SIG-M5 treated with dmso at 0.1 percent for 504 hours (cell line): ENCODE results near the gene DAZAP1.
"Not testable (repeated sequence)": the region's sequence is repeated elsewhere in the genome, so short reads cannot be mapped to it uniquely, and the experiment has no call there.

Experiments used
- DNase-seq: peaks from one replicate; lab custom pipeline; 2025; ENCODE audit not compliant: unreplicated experiment; lab: John Stamatoyannopoulos, UW

Gene DAZAP1

GRCh38 chr19:1471010-1471514 lies 63.7 kb downstream of the DAZAP1 start:
- no peak for DNase-seq

- DNase-seq = no peak
Measured at GRCh38 chr19:1471515-1472160, 64.3 kb downstream of the DAZAP1 start.

- DNase-seq = no peak
Measured at GRCh38 chr19:1472231-1473084, 65.1 kb downstream of the DAZAP1 start.

- no peak for DNase-seq
Measured at GRCh38 chr19:1473085-1473851, 65.9 kb downstream of the DAZAP1 start.

GRCh38 chr19:1474011-1474764 lies 66.8 kb downstream of the DAZAP1 start:
- DNase-seq = no peak

GRCh38 chr19:1474765-1475351 lies 67.5 kb downstream of the DAZAP1 start:
- no peak for DNase-seq

- DNase-seq = no peak
Measured at GRCh38 chr19:1475751-1476437, 68.5 kb downstream of the DAZAP1 start.

GRCh38 chr19:1477056-1477455 lies 69.7 kb downstream of the DAZAP1 start:
- not testable (repeated sequence) for DNase-seq

- peak; percentile 89 for DNase-seq
Measured at GRCh38 chr19:1478934-1479707, 71.7 kb downstream of the DAZAP1 start, which contains the start of gene C19orf25. C19orf25 (minus strand) TSS chr19:1479215; CDS start chr19:1478903, 312 bp downstream.

GRCh38 chr19:1481224-1481892 lies 74.0 kb downstream of the DAZAP1 start:
- DNase-seq = no peak

- no peak for DNase-seq
Measured at GRCh38 chr19:1481893-1482360, 74.5 kb downstream of the DAZAP1 start.

GRCh38 chr19:1482361-1483130 lies 75.2 kb downstream of the DAZAP1 start:
- DNase-seq = no peak

- no peak for DNase-seq
Measured at GRCh38 chr19:1483131-1483978, 76.0 kb downstream of the DAZAP1 start.

GRCh38 chr19:1483979-1484428 lies 76.6 kb downstream of the DAZAP1 start:
- DNase-seq = no peak
